HEK293 (cell line): ENCODE results near the gene PHKB.

Source experiments
- CTCF ChIA-PET: fragments of 350-600 bp; formaldehyde crosslinking; extraction: SDS; loops from one replicate; lab custom pipeline; 2021; ENCODE audit warnings: antibody characterized with exemption; lab: Yijun Ruan, JAX
- POLR2A ChIA-PET: fragments of 300-600 bp; formaldehyde crosslinking; extraction: SDS; loops from one replicate; lab custom pipeline; 2020; ENCODE audit warnings: antibody characterized with exemption, inconsistent platforms; lab: Yijun Ruan, JAX
- H3K27ac ChIP-seq: fragments of 200-500 bp; sonication (Bioruptor generic); 2 replicates; pipeline ENCODE4 v1.5.1; 2014; ENCODE audit warnings: low read depth, low read length, control low read depth, inconsistent platforms; ENCODE audit errors: extremely low read depth
- H3K36me3 ChIP-seq, 2 experiments: fragments of 200-500 bp in 1 of 2; sonication (Bioruptor generic) in 1 of 2; 1 replicate in 1 of 2; 2 replicates in 1 of 2; pipeline ENCODE4 v1.5.1; 2014 to 2017; ENCODE audit warnings: inconsistent platforms in 2 of 2, low read length in 2 of 2; ENCODE audit not compliant: control insufficient read depth in 2 of 2, insufficient read depth in 1 of 2
- H3K4me1 ChIP-seq: fragments of 200-500 bp; sonication (Bioruptor generic); 2 replicates; pipeline ENCODE4 v1.5.1; 2014; ENCODE audit warnings: mild to moderate bottlenecking, low read length, inconsistent platforms; ENCODE audit not compliant: control insufficient read depth, insufficient read depth
- H3K4me3 ChIP-seq: 2 replicates; pipeline ENCODE4 v1.5.1; 2011; ENCODE audit warnings: low read depth, mild to moderate bottlenecking, control low read depth, low read length, moderate library complexity
- H3K9me3 ChIP-seq: fragments of 200-500 bp; sonication (Bioruptor generic); 2 replicates; pipeline ENCODE4 v1.5.1; 2014; ENCODE audit warnings: low read depth, low read length, inconsistent platforms; ENCODE audit not compliant: control insufficient read depth, insufficient read depth
- BCL11A ChIP-seq: fragments of 450-650 bp; formaldehyde crosslinking; IDR thresholded peaks from 2 replicates; pipeline ENCODE4 v1.5.1; 2016; ENCODE audit warnings: low read depth, missing biosample characterization, missing genetic modification characterization
- FEZF1 ChIP-seq: fragments of 450-650 bp; formaldehyde crosslinking; IDR thresholded peaks from 2 replicates; pipeline ENCODE4 v1.5.1; 2016; ENCODE audit warnings: missing biosample characterization, missing genetic modification characterization
- GLIS1 ChIP-seq: fragments of 450-650 bp; formaldehyde crosslinking; IDR thresholded peaks from 2 replicates; pipeline ENCODE4 v1.5.1; 2016; ENCODE audit warnings: missing biosample characterization, missing genetic modification characterization
- KLF8 ChIP-seq: fragments of 450-650 bp; formaldehyde crosslinking; IDR thresholded peaks from 2 replicates; pipeline ENCODE4 v1.5.1; 2016; ENCODE audit warnings: missing biosample characterization, missing genetic modification characterization
- MZF1 ChIP-seq: fragments of 450-650 bp; formaldehyde crosslinking; IDR thresholded peaks from 2 replicates; pipeline ENCODE4 v1.5.1; 2017; ENCODE audit warnings: missing biosample characterization, missing genetic modification characterization, borderline replicate concordance
- REPIN1 ChIP-seq: fragments of 450-650 bp; formaldehyde crosslinking; IDR thresholded peaks from 2 replicates; pipeline ENCODE4 v1.5.1; 2017; ENCODE audit warnings: missing biosample characterization, missing genetic modification characterization, low read depth
- SETDB1 ChIP-seq: IDR thresholded peaks from one replicate; pipeline ENCODE4 v1.6.1; 2017; ENCODE audit warnings: mild to moderate bottlenecking, low read length, moderate library complexity, mixed read lengths; ENCODE audit not compliant: insufficient read length
- SP2 ChIP-seq: fragments of 450-650 bp; formaldehyde crosslinking; IDR thresholded peaks from 2 replicates; pipeline ENCODE4 v1.5.1; 2016; ENCODE audit warnings: missing biosample characterization, missing genetic modification characterization
- SP7 ChIP-seq: fragments of 450-650 bp; formaldehyde crosslinking; IDR thresholded peaks from 2 replicates; pipeline ENCODE4 v1.5.1; 2016; ENCODE audit warnings: missing biosample characterization, missing genetic modification characterization
- ZFP3 ChIP-seq: fragments of 450-650 bp; formaldehyde crosslinking; IDR thresholded peaks from 2 replicates; pipeline ENCODE4 v1.5.1; 2016; ENCODE audit warnings: low read depth, missing biosample characterization, missing genetic modification characterization
- ZNF112 ChIP-seq: fragments of 450-650 bp; formaldehyde crosslinking; IDR thresholded peaks from 2 replicates; pipeline ENCODE4 v1.5.0; 2017; ENCODE audit warnings: missing biosample characterization, missing genetic modification characterization
- ZNF148 ChIP-seq: fragments of 450-650 bp; formaldehyde crosslinking; IDR thresholded peaks from 2 replicates; pipeline ENCODE4 v1.5.0; 2017; ENCODE audit warnings: missing biosample characterization, missing genetic modification characterization, borderline replicate concordance
- ZNF202 ChIP-seq: fragments of 450-650 bp; formaldehyde crosslinking; IDR thresholded peaks from 2 replicates; pipeline ENCODE4 v1.5.1; 2016; ENCODE audit warnings: missing biosample characterization, missing genetic modification characterization, borderline replicate concordance
- ZNF292 ChIP-seq: fragments of 450-650 bp; formaldehyde crosslinking; IDR thresholded peaks from 2 replicates; pipeline ENCODE4 v1.5.1; 2016; ENCODE audit warnings: low read depth, missing biosample characterization, missing genetic modification characterization, borderline replicate concordance
- ZNF510 ChIP-seq: fragments of 450-650 bp; formaldehyde crosslinking; IDR thresholded peaks from 2 replicates; pipeline ENCODE4 v1.5.1; 2018; ENCODE audit warnings: mild to moderate bottlenecking, missing genetic modification characterization, missing biosample characterization; ENCODE audit not compliant: insufficient replicate concordance
- ZNF585B ChIP-seq: fragments of 450-650 bp; formaldehyde crosslinking; IDR thresholded peaks from 2 replicates; pipeline ENCODE4 v1.5.1; 2016; ENCODE audit warnings: missing biosample characterization, missing genetic modification characterization
- ZNF600 ChIP-seq: fragments of 450-650 bp; formaldehyde crosslinking; IDR thresholded peaks from 2 replicates; pipeline ENCODE4 v1.5.1; 2016; ENCODE audit warnings: missing biosample characterization, missing genetic modification characterization
- ZNF639 ChIP-seq: fragments of 450-650 bp; formaldehyde crosslinking; IDR thresholded peaks from 2 replicates; pipeline ENCODE4 v1.5.1; 2016; ENCODE audit warnings: missing biosample characterization, missing genetic modification characterization
- ZNF768 ChIP-seq: fragments of 450-650 bp; formaldehyde crosslinking; IDR thresholded peaks from 2 replicates; pipeline ENCODE4 v1.5.1; 2018; ENCODE audit warnings: missing biosample characterization, mild to moderate bottlenecking, missing genetic modification characterization
- TF ChIP-seq, protein P1 (sequence below): fragments of 450-650 bp; formaldehyde crosslinking; IDR thresholded peaks from 2 replicates; pipeline ENCODE4 v1.5.1; 2016; ENCODE audit warnings: missing biosample characterization, missing genetic modification characterization, borderline replicate concordance
- TF ChIP-seq, protein P2 (sequence below): fragments of 450-650 bp; formaldehyde crosslinking; IDR thresholded peaks from 2 replicates; pipeline ENCODE4 v1.5.1; 2016; ENCODE audit warnings: missing biosample characterization, missing genetic modification characterization

PHKB gene

DNA sequence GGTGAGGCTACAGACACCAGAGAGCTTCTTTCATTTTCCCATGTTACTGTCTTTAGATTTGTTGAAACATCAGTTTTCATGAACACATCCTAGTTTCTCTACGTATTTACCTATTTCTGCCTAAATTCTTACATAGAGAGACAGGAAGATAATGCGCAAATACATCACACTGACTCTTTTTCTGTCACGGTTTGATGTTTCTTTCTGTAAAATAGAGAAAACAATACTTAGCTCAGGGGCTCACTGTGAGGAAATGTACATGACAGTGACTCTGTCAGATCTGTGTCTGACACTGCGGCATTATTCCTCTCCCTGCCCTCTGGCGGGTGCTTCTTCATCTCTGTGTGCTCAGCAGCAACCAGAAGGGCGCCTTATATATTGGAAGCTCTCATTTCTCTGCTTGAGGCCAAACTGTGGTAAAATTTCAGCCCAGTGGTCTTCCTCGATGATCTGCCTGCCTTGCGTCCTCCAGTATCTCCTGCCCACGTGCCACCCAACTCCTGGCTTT is 264.1 kb downstream of the PHKB start:
- Histone ChIP-seq H3K27ac (no peak overlapping the region), H3K9me3 (no peaks in the 10 kb centered on the region), H3K4me3 (no peak overlapping the region), H3K4me1 (no peaks in the 10 kb centered on the region), H3K36me3 (no peaks in the 10 kb centered on the region)
- ChIA-PET POLR2A (no interaction called here), CTCF (no interaction called here)
- TF ChIP-seq SETDB1: no peak
- no peak for TF ChIP-seq MZF1 (tag by site-specific recombination)
- TF ChIP-seq, protein P1, sequence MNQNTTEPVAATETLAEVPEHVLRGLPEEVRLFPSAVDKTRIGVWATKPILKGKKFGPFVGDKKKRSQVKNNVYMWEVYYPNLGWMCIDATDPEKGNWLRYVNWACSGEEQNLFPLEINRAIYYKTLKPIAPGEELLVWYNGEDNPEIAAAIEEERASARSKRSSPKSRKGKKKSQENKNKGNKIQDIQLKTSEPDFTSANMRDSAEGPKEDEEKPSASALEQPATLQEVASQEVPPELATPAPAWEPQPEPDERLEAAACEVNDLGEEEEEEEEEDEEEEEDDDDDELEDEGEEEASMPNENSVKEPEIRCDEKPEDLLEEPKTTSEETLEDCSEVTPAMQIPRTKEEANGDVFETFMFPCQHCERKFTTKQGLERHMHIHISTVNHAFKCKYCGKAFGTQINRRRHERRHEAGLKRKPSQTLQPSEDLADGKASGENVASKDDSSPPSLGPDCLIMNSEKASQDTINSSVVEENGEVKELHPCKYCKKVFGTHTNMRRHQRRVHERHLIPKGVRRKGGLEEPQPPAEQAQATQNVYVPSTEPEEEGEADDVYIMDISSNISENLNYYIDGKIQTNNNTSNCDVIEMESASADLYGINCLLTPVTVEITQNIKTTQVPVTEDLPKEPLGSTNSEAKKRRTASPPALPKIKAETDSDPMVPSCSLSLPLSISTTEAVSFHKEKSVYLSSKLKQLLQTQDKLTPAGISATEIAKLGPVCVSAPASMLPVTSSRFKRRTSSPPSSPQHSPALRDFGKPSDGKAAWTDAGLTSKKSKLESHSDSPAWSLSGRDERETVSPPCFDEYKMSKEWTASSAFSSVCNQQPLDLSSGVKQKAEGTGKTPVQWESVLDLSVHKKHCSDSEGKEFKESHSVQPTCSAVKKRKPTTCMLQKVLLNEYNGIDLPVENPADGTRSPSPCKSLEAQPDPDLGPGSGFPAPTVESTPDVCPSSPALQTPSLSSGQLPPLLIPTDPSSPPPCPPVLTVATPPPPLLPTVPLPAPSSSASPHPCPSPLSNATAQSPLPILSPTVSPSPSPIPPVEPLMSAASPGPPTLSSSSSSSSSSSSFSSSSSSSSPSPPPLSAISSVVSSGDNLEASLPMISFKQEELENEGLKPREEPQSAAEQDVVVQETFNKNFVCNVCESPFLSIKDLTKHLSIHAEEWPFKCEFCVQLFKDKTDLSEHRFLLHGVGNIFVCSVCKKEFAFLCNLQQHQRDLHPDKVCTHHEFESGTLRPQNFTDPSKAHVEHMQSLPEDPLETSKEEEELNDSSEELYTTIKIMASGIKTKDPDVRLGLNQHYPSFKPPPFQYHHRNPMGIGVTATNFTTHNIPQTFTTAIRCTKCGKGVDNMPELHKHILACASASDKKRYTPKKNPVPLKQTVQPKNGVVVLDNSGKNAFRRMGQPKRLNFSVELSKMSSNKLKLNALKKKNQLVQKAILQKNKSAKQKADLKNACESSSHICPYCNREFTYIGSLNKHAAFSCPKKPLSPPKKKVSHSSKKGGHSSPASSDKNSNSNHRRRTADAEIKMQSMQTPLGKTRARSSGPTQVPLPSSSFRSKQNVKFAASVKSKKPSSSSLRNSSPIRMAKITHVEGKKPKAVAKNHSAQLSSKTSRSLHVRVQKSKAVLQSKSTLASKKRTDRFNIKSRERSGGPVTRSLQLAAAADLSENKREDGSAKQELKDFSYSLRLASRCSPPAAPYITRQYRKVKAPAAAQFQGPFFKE (tag by site-specific recombination): no peak
- TF ChIP-seq ZNF510 (tag by site-specific recombination): no peak
- TF ChIP-seq FEZF1 (tag by site-specific recombination): no peak
- TF ChIP-seq ZNF112 (tag by site-specific recombination): no peak
- TF ChIP-seq SP7 (tag by site-specific recombination): no peak
- no peak for TF ChIP-seq ZNF202 (tag by site-specific recombination)
- no peak for TF ChIP-seq ZNF148 (tag by site-specific recombination)
- TF ChIP-seq ZFP3 (tag by site-specific recombination): no peak
- TF ChIP-seq GLIS1 (tag by site-specific recombination): no peak

GRCh38 chr16:47726031-47726675 is 265.0 kb downstream of the PHKB start:
- ChIA-PET CTCF (no interaction called here), POLR2A (no interaction called here)
- Histone ChIP-seq H3K27ac (no peak overlapping the region), H3K9me3 (no peaks in the 10 kb centered on the region), H3K4me3 (no peak overlapping the region), H3K36me3 (no peaks in the 10 kb centered on the region), H3K4me1 (no peaks in the 10 kb centered on the region)
- no peak for TF ChIP-seq ZNF600 (tag by site-specific recombination)
- TF ChIP-seq ZNF292 (tag by site-specific recombination): no peak
- no peak for TF ChIP-seq SETDB1
- no peak for TF ChIP-seq KLF8 (tag by site-specific recombination)
- TF ChIP-seq, protein P2, sequence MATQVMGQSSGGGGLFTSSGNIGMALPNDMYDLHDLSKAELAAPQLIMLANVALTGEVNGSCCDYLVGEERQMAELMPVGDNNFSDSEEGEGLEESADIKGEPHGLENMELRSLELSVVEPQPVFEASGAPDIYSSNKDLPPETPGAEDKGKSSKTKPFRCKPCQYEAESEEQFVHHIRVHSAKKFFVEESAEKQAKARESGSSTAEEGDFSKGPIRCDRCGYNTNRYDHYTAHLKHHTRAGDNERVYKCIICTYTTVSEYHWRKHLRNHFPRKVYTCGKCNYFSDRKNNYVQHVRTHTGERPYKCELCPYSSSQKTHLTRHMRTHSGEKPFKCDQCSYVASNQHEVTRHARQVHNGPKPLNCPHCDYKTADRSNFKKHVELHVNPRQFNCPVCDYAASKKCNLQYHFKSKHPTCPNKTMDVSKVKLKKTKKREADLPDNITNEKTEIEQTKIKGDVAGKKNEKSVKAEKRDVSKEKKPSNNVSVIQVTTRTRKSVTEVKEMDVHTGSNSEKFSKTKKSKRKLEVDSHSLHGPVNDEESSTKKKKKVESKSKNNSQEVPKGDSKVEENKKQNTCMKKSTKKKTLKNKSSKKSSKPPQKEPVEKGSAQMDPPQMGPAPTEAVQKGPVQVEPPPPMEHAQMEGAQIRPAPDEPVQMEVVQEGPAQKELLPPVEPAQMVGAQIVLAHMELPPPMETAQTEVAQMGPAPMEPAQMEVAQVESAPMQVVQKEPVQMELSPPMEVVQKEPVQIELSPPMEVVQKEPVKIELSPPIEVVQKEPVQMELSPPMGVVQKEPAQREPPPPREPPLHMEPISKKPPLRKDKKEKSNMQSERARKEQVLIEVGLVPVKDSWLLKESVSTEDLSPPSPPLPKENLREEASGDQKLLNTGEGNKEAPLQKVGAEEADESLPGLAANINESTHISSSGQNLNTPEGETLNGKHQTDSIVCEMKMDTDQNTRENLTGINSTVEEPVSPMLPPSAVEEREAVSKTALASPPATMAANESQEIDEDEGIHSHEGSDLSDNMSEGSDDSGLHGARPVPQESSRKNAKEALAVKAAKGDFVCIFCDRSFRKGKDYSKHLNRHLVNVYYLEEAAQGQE (tag by site-specific recombination): no peak
- no peak for TF ChIP-seq ZNF768 (tag by site-specific recombination)
- TF ChIP-seq ZNF585B: no peak
- no peak for TF ChIP-seq BCL11A
- no peak for TF ChIP-seq REPIN1 (tag by site-specific recombination)
- TF ChIP-seq SP2: no peak
- TF ChIP-seq ZNF639 (tag by site-specific recombination): no peak
